OCI-LY3 (cell line): Measurements from ENCODE around the gene DNAJC18.

Experiments
- H2AFZ ChIP-seq: fragments of 200-600, 300-600 bp; shearing (Covaris generic); 2 replicates; pipeline ENCODE4 v1.6.0; 2014; ENCODE audit warnings: antibody characterized with exemption, low read depth, low read length
- H3K27ac ChIP-seq: fragments of 200-600, 300-600 bp; sonication (generic); 2 replicates; pipeline ENCODE4 v1.5.1; 2014; ENCODE audit warnings: mild to moderate bottlenecking, low read length, moderate library complexity, mixed read lengths
- H3K27me3 ChIP-seq: fragments of 200-600, 300-600 bp; sonication (generic); 2 replicates; pipeline ENCODE4 v1.6.1; 2014; ENCODE audit warnings: low read depth, low read length, mixed read lengths
- H3K36me3 ChIP-seq: fragments of 200-600, 300-600 bp; sonication (generic); replicated peaks from 2 replicates; pipeline ENCODE3; 2014; ENCODE audit warnings: low read depth, low read length, mixed read lengths
- H3K4me1 ChIP-seq: fragments of 300-600, 200-600 bp; sonication (generic); 2 replicates; pipeline ENCODE4 v1.6.1; 2014; ENCODE audit warnings: low read length, mixed read lengths
- H3K4me2 ChIP-seq: fragments of 200-600, 300-600 bp; sonication (generic); 2 replicates; pipeline ENCODE4 v1.6.1; 2014; ENCODE audit warnings: low read length, mixed read lengths
- H3K4me3 ChIP-seq: fragments of 300-600, 200-600 bp; sonication (generic); 2 replicates; pipeline ENCODE4 v1.5.1; 2014; ENCODE audit warnings: antibody characterized with exemption, mild to moderate bottlenecking, low read length, moderate library complexity
- H3K79me2 ChIP-seq: fragments of 300-600, 200-600 bp; shearing (Covaris generic); 2 replicates; pipeline ENCODE4 v1.6.1; 2014; ENCODE audit warnings: mild to moderate bottlenecking, low read length, mixed read lengths
- H3K9ac ChIP-seq: fragments of 300-600, 200-600 bp; shearing (Covaris generic); 2 replicates; pipeline ENCODE4 v1.6.0; 2014; ENCODE audit warnings: mild to moderate bottlenecking, low read length, moderate library complexity
- H3K9me3 ChIP-seq: fragments of 200-600, 300-600 bp; shearing (Covaris generic); 2 replicates; pipeline ENCODE4 v1.6.1; 2014; ENCODE audit warnings: low read length, mixed read lengths; ENCODE audit not compliant: insufficient read depth
- H4K20me1 ChIP-seq: fragments of 200-600, 300-600 bp; sonication (generic); 2 replicates; pipeline ENCODE4 v1.6.1; 2016; ENCODE audit warnings: low read length, mixed read lengths; ENCODE audit not compliant: insufficient read depth
- CTCF ChIP-seq: fragments of 200-600, 300-600 bp; sonication (generic); IDR thresholded peaks from 2 replicates; pipeline ENCODE4 v1.5.1; 2014; ENCODE audit warnings: antibody characterized with exemption, low read length, low read depth
- EZH2phosphoT487 ChIP-seq: fragments of 200-600 bp; shearing (Covaris generic); IDR thresholded peaks from 2 replicates; pipeline ENCODE4 v1.6.1; 2018; ENCODE audit warnings: antibody characterized with exemption, mixed run types, low read depth

The DNAJC18 gene

GRCh38 chr5:139360384-139360783, 78.9 kb downstream of the DNAJC18 start:
- no peak overlapping the region for H3K4me3 ChIP-seq
- peaks cover 17% of the 10 kb centered on the region; the same call in 1 of the 2 replicates for H4K20me1 ChIP-seq

More at GRCh38 chr5:139360384-139360783, 78.9 kb downstream of the DNAJC18 start:
- H3K27me3 ChIP-seq = no peaks in the 10 kb centered on the region
- no peaks in the 10 kb centered on the region for H3K9me3 ChIP-seq
- no peak overlapping the region for H3K27ac ChIP-seq
- H3K36me3 ChIP-seq = peaks cover 8% of the 10 kb centered on the region
- no peak for TF ChIP-seq EZH2phosphoT487
- TF ChIP-seq CTCF = no peak
- H3K9ac ChIP-seq = no peak overlapping the region
- no peaks in the 10 kb centered on the region for H3K4me1 ChIP-seq
- H3K79me2 ChIP-seq = peaks cover 33% of the 10 kb centered on the region
- no peak overlapping the region for H2AFZ ChIP-seq
- H3K4me2 ChIP-seq = no peak overlapping the region
